Epithelial cell of esophagus (primary cell): Measurements from ENCODE around the gene ZNF200.
A peak's percentile ranks its signal among the peaks of the same experiment; 100 is the strongest.

Source experiments
- DNase-seq: peaks from one replicate; pipeline ENCODE4 v3.0.0; 2010; ENCODE audit warnings: low read depth
- H3K4me3 ChIP-seq: 2 replicates; pipeline ENCODE4 v1.5.1; 2011; ENCODE audit warnings: mild to moderate bottlenecking, low read length, control low read depth
- CTCF ChIP-seq: IDR thresholded peaks from 2 replicates; pipeline ENCODE4 v1.5.1; 2011; ENCODE audit warnings: low read depth, mild to moderate bottlenecking, low read length, control low read depth, inconsistent platforms; ENCODE audit not compliant: insufficient read depth; ENCODE audit errors: missing control alignments

Gene ZNF200

GRCh38 chr16:3262517-3262916 lies 27.6 kb upstream of the ZNF200 start:
- no peak for DNase-seq
- no peak overlapping the region for H3K4me3 ChIP-seq
- TF ChIP-seq CTCF, result no peak

- no peak overlapping the region for H3K4me3 ChIP-seq
- TF ChIP-seq CTCF, result no peak
- DNase-seq, result peak; percentile 21
Measured at GRCh38 chr16:3259836-3260235, 24.9 kb upstream of the ZNF200 start.

- TF ChIP-seq CTCF, result no peak
- no peak overlapping the region for H3K4me3 ChIP-seq
- DNase-seq, result peak; percentile 57
Measured at GRCh38 chr16:3256866-3257465, 22.0 kb upstream of the ZNF200 start.

- DNase-seq, result peak; percentile 38
- TF ChIP-seq CTCF, result no peak
- H3K4me3 ChIP-seq, result no peak within 1 kb of the TSS
Measured at GRCh38 chr16:3256146-3256865, 21.3 kb upstream of the ZNF200 start, which contains the start of gene MEFV. MEFV (minus strand) TSS chr16:3256633; CDS start chr16:3256587, 46 bp downstream.

- H3K4me3 ChIP-seq, result no peak overlapping the region
- DNase-seq, result no peak
- no peak for TF ChIP-seq CTCF
Measured at GRCh38 chr16:3254309-3254708, 19.4 kb upstream of the ZNF200 start.

GRCh38 chr16:3252967-3253366 lies 18.0 kb upstream of the ZNF200 start:
- no peak overlapping the region for H3K4me3 ChIP-seq
- no peak for DNase-seq
- no peak for TF ChIP-seq CTCF
